SK-N-SH treated with all-trans-retinoic acid at 6 μM for 48 hours (cell line): ENCODE data around the gene LRRC40.

ENCODE experiments used
- ARNTL ChIP-seq: fragments of 450-650 bp; formaldehyde crosslinking; IDR thresholded peaks from 2 replicates; pipeline ENCODE4 v1.5.0; 2020; ENCODE audit warnings: low read depth, mild to moderate bottlenecking, moderate library complexity, borderline replicate concordance
- CREB5 ChIP-seq: fragments of 250-450 bp; sonication (Bioruptor Pico); IDR thresholded peaks from 2 replicates; pipeline ENCODE4 v1.5.1; 2020; ENCODE audit warnings: low read depth, mild to moderate bottlenecking, moderate library complexity
- CSRNP3 ChIP-seq: fragments of 250-450 bp; sonication (Bioruptor Pico); IDR thresholded peaks from 2 replicates; pipeline ENCODE4 v1.5.1; 2021; ENCODE audit warnings: mild to moderate bottlenecking, moderate library complexity
- ESRRG ChIP-seq: fragments of 250-450 bp; sonication (Bioruptor Pico); IDR thresholded peaks from 2 replicates; pipeline ENCODE4 v1.6.1; 2021; ENCODE audit warnings: mild to moderate bottlenecking
- PATZ1 ChIP-seq: fragments of 250-450 bp; sonication (Bioruptor Pico); IDR thresholded peaks from 2 replicates; pipeline ENCODE4 v1.8.0; 2020; ENCODE audit warnings: mild to moderate bottlenecking, moderate library complexity, borderline replicate concordance
- SNAI2 ChIP-seq: fragments of 250-450 bp; sonication (Bioruptor Pico); IDR thresholded peaks from 2 replicates; pipeline ENCODE4 v1.5.0; 2020; ENCODE audit warnings: mild to moderate bottlenecking, moderate library complexity
- TOX ChIP-seq: fragments of 250-450 bp; sonication (Bioruptor Pico); IDR thresholded peaks from 2 replicates; pipeline ENCODE4 v1.8.0; 2021; ENCODE audit warnings: mild to moderate bottlenecking, moderate library complexity, borderline replicate concordance
- ZFP3 ChIP-seq: fragments of 250-450 bp; sonication (Bioruptor Pico); IDR thresholded peaks from 2 replicates; pipeline ENCODE4 v1.5.0; 2020; ENCODE audit warnings: mild to moderate bottlenecking, moderate library complexity
- ZNF565 ChIP-seq: fragments of 450-650 bp; formaldehyde crosslinking; conservative IDR thresholded peaks from 2 replicates; pipeline ENCODE4 v1.5.0; 2020; ENCODE audit warnings: low read depth, mild to moderate bottlenecking, moderate library complexity
- ZNF70 ChIP-seq: fragments of 450-650 bp; formaldehyde crosslinking; IDR thresholded peaks from 2 replicates; pipeline ENCODE4 v1.5.0; 2020; ENCODE audit warnings: mild to moderate bottlenecking, moderate library complexity
- TF ChIP-seq, protein P1 (sequence below): fragments of 250-450 bp; sonication (Bioruptor Pico); IDR thresholded peaks from 2 replicates; pipeline ENCODE4 v1.8.0; 2021; ENCODE audit warnings: low read depth, mild to moderate bottlenecking, moderate library complexity, borderline replicate concordance

DNA sequence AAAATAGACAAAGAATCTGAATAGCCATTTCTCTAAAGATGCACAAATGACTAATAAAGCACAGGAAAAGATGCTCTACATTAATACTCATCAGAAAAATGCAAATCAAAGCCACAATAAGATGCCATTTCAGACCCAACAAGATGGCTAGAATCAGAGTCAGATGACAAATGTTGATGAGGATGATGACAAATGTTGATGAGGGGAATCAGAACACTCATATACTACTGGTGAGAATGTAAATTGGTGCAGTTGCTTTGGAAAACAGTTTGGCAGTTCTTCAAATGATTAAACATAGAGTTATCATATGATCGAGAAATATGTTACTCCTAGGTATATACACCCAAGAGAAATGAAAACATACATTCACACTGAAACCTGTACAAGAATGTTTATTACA lies 33.9 kb downstream of the LRRC40 start:
- TF ChIP-seq ARNTL (CRISPR knock-in tag) (no peak), ZNF70 (no peak), TOX (CRISPR knock-in tag) (no peak), ZNF565 (CRISPR knock-in tag) (no peak), PATZ1 (CRISPR knock-in tag) (no peak), CSRNP3 (no peak), ESRRG (no peak), ZFP3 (CRISPR knock-in tag) (no peak), SNAI2 (CRISPR knock-in tag) (no peak), CREB5 (CRISPR knock-in tag) (no peak)
- TF ChIP-seq, protein P1, sequence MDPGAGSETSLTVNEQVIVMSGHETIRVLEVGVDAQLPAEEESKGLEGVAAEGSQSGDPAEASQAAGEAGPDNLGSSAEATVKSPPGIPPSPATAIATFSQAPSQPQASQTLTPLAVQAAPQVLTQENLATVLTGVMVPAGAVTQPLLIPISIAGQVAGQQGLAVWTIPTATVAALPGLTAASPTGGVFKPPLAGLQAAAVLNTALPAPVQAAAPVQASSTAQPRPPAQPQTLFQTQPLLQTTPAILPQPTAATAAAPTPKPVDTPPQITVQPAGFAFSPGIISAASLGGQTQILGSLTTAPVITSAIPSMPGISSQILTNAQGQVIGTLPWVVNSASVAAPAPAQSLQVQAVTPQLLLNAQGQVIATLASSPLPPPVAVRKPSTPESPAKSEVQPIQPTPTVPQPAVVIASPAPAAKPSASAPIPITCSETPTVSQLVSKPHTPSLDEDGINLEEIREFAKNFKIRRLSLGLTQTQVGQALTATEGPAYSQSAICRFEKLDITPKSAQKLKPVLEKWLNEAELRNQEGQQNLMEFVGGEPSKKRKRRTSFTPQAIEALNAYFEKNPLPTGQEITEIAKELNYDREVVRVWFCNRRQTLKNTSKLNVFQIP (CRISPR knock-in tag): no peak
